Immature natural killer cell (primary cell): Measurements from ENCODE around the gene RAB44. TPM values are rescaled to one million over a fixed set of nuclear protein-coding genes. Genes with fewer than 3 reads are reported as not detected.

ENCODE experiments used
- DNase-seq, 3 donors: peaks; one replicate each; pipeline ENCODE4 v3.0.0; 2022; ENCODE audit warnings: mixed read lengths in 1 of 3
- H3K27ac Mint-ChIP-seq, 6 donors: one replicate each; pipeline ENCODE4 v1.8.0; 2020; ENCODE audit warnings: mixed read lengths in 6 of 6, mild to moderate bottlenecking in 5 of 6, inconsistent platforms in 4 of 6, moderate library complexity in 3 of 6
- H3K27me3 Mint-ChIP-seq, 3 donors: one replicate each; pipeline ENCODE4 v1.8.0; 2020 to 2021; ENCODE audit warnings: low read depth in 3 of 3, mild to moderate bottlenecking in 3 of 3, mixed read lengths in 3 of 3, moderate library complexity in 3 of 3, inconsistent platforms in 1 of 3
- H3K36me3 Mint-ChIP-seq, 3 donors: one replicate each; pipeline ENCODE4 v1.8.0; 2020; ENCODE audit warnings: mixed read lengths in 3 of 3, inconsistent platforms in 2 of 3, mild to moderate bottlenecking in 2 of 3
- H3K4me1 Mint-ChIP-seq, 2 donors: one replicate each; pipeline ENCODE4 v1.8.0; 2020; ENCODE audit warnings: inconsistent platforms in 2 of 2, mild to moderate bottlenecking in 2 of 2, mixed read lengths in 2 of 2, moderate library complexity in 1 of 2
- H3K4me3 Mint-ChIP-seq, 5 donors: one replicate each; pipeline ENCODE4 v1.8.0; 2020; ENCODE audit warnings: mild to moderate bottlenecking in 5 of 5, mixed read lengths in 5 of 5, inconsistent platforms in 3 of 5, moderate library complexity in 3 of 5
- H3K9me3 Mint-ChIP-seq, 6 donors: one replicate each; pipeline ENCODE4 v1.8.0; 2020; ENCODE audit warnings: mild to moderate bottlenecking in 6 of 6, mixed read lengths in 6 of 6, inconsistent platforms in 4 of 6, moderate library complexity in 3 of 6
- polyA plus RNA-seq, 3 donors: library from polyadenylated mRNA; unstranded; fragments of 300-500 nt; fragmentation: Illumina TruSeq; gene quantifications; one replicate each; pipeline ENCODE4 v1.2.3, GENCODE V29; 2021

The RAB44 gene
- polyA plus RNA-seq, 3 donors from 2014 or later, result not detected

DNA sequence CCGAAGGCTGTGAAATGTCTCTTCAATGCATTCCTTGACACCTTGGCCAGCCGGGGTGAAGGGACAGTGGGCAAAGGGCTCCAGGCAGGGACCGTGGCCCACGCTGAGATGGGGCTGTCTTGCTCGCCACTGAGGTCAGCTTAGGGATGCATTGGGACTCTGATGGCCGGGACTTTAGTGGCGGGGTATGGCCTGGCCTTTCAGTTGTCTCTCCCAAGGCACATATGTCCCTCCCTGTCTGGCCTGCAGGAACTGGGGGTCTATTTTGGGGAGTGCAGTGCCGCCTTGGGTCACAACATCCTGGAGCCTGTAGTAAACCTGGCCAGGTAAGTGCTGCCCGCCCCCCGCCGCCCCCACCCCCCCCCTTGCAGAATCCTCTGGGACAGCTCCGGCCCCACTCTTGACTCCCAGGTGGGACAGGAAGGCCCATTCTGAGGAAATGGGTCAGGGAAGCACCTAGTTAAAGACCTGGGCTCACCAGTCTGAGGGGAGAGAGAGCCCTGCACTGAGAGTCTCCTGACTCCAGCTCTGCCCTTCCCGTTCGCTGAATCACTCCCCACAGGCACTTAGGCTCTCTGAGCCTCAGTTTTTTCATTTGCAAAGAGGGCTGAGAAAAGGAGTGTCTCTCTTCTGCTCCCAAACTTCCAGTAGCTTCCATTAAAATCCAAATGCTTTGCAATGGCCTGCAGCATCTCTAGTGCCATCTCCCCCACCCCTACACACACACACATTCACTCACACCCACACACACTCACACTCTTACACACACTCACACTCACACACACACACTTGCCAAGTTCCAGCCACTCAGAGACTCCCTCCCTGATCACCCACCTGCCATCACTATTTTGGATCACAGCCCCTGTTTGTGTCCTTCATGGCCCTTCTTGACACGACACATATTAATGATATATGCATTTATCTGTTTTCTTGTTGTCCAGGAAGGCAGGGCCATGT is 33.1 kb downstream of the RAB44 start:
- H3K36me3 Mint-ChIP-seq, result no peaks in the 10 kb centered on the region
- H3K4me1 Mint-ChIP-seq, result peaks cover 8 to 9% of the 10 kb centered on the region in 2 donors
- no peaks in the 10 kb centered on the region for H3K9me3 Mint-ChIP-seq
- no peak for DNase-seq
- H3K27ac Mint-ChIP-seq, result no peak overlapping the region
- H3K27me3 Mint-ChIP-seq, result peaks cover 0 to 3% (median 2%) of the 10 kb centered on the region in 3 donors
- H3K4me3 Mint-ChIP-seq, result no peak overlapping the region

DNA sequence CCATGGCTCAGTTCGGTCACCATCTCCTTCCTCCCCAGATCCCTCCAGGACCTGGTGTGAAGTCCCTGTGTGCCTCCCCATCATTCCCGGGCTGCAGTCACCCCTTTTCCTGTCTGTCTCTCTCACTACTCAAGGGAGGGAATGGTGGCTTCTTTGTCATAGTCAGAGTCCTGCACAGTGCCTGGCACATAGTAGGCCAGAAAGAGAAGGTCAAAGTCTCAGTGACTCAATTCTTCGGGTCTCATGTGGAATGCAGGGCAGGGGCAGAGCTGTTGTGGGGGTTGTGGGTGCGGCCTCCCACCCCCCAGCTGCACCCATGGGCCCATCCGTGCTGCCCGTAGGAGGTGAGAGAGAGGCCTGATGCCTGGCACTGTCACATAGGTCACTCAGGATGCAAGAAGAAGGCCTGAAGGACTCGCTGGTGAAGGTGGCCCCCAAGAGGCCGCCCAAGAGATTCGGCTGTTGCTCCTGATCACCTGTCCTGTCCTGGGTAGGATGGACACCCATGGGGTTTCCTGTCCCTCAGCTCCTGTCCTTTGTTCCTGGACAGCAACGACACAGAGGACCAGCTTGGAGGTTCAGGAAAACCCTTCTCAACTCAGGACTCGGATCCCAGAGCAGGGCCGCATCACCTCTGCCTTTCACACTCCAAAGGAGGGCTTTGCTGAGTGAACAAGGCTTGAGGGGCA is 34.1 kb downstream of the RAB44 start:
- peaks cover 8 to 9% of the 10 kb centered on the region in 2 donors for H3K4me1 Mint-ChIP-seq
- DNase-seq, result no peak
- no peak overlapping the region for H3K27ac Mint-ChIP-seq
- H3K36me3 Mint-ChIP-seq, result no peaks in the 10 kb centered on the region
- H3K9me3 Mint-ChIP-seq, result no peaks in the 10 kb centered on the region
- no peak overlapping the region for H3K4me3 Mint-ChIP-seq
- H3K27me3 Mint-ChIP-seq, result peaks cover 0 to 5% (median 0%) of the 10 kb centered on the region in 3 donors

DNA sequence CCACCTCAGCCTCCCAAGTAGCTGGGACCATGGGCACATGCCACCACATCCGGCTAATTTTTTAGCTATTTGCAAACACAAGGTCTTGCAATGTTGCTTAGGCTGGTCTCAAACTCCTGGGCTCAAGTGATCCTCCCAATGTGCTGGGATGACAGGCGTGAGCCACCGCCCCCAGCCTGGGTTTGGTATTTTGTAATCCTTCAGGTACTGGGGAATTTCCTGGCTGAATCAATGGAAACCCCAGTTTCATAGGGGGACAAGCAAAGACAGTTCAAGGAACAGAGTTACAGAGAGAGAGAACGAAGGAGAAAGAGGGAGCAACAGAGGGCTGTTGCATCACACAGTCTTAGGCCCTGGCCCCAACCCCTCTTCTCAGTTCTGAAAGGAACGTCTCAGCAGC is 35.7 kb downstream of the RAB44 start:
- Mint-ChIP-seq H3K27me3 (peaks cover 0 to 8% (median 0%) of the 10 kb centered on the region in 3 donors), H3K4me3 (no peak overlapping the region), H3K4me1 (peaks cover 8% of the 10 kb centered on the region in 2 donors), H3K9me3 (no peaks in the 10 kb centered on the region), H3K36me3 (no peaks in the 10 kb centered on the region), H3K27ac (peak overlapping the region in 1 of 6 donors; percentile 10)
- no peak for DNase-seq

DNA sequence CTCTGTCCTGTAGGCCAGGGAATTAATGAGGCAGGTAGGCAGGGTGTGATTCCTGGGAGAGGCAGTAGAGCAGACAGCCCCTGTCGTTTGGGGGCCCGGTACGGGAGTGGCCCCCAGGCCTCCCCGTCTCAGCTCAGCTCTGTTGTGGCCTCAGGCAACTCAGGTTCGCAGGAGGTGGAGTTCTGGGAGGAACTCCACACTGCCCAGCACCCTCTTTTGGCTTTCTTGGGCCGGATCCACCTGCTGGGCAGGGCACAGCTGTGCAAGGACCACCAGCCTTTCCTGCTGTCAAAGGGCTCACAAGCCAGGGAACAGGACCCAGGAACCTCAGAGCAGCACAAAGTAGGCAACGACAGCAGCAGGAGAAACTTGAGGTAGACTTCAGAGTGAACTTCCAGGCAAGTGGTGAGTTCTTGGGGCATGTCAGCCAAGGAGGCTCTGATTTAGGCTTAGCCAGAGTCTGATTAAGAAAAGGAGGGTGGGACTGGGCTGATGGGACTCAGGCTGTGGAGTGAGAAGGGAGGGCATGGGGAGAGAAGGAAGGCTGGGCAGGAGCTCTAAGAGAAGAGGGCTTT is 36.9 kb downstream of the RAB44 start:
- Mint-ChIP-seq H3K27ac (peak overlapping the region in 5 of 6 donors; percentile 55 to 83 (median 58)), H3K4me1 (peaks cover 8% of the 10 kb centered on the region in 2 donors), H3K9me3 (no peaks in the 10 kb centered on the region), H3K27me3 (peaks cover 0 to 8% (median 0%) of the 10 kb centered on the region in 3 donors), H3K4me3 (peak overlapping the region; percentile 34 to 73 (median 61)), H3K36me3 (no peaks in the 10 kb centered on the region)
- DNase-seq, result no peak

- Mint-ChIP-seq H3K4me1 (peaks cover 8% of the 10 kb centered on the region in 2 donors), H3K27me3 (peaks cover 0 to 6% (median 0%) of the 10 kb centered on the region in 3 donors), H3K9me3 (no peaks in the 10 kb centered on the region), H3K27ac (peak overlapping the region in 5 of 6 donors; percentile 55 to 83 (median 58)), H3K4me3 (peak overlapping the region; percentile 34 to 73 (median 61)), H3K36me3 (no peaks in the 10 kb centered on the region)
- DNase-seq, result peak; percentile 31 to 46 (median 34)
Measured at GRCh38 chr6:36735110-36736071, 37.8 kb downstream of the RAB44 start.

GRCh38 chr6:36737043-36737785 is 39.6 kb downstream of the RAB44 start:
- H3K36me3 Mint-ChIP-seq, result no peaks in the 10 kb centered on the region
- no peak overlapping the region for H3K4me3 Mint-ChIP-seq
- H3K4me1 Mint-ChIP-seq, result peaks cover 8% of the 10 kb centered on the region in 2 donors
- peaks cover 0 to 6% (median 2%) of the 10 kb centered on the region in 3 donors for H3K27me3 Mint-ChIP-seq
- H3K9me3 Mint-ChIP-seq, result no peaks in the 10 kb centered on the region
- no peak overlapping the region for H3K27ac Mint-ChIP-seq
- DNase-seq, result no peak

DNA sequence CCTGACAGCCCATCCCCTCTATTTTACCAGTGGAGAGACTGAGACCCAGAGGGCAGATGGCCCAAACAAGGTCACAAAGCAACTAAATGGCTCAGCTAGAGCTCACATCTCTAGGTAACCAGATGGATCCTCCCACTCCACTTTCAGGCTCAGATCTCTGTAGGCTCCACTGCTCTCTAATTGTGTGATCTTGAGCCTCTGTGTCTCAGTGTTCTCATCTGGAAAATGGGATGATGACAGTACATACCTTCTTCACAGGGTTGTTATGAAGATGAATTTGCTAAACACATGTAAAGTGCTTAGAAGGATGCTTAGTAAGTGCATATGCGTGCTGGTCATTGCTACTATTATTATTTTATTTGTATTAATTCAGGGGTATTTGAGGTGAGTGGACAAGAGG is 40.5 kb downstream of the RAB44 start:
- H3K4me1 Mint-ChIP-seq, result peaks cover 8% of the 10 kb centered on the region in 2 donors
- H3K27ac Mint-ChIP-seq, result no peak overlapping the region
- no peak overlapping the region for H3K4me3 Mint-ChIP-seq

GRCh38 chr6:36739947-36740817 is 42.6 kb downstream of the RAB44 start:
- DNase-seq, result no peak
- peaks cover 1 to 4% (median 2%) of the 10 kb centered on the region in 3 donors for H3K27me3 Mint-ChIP-seq
- peaks cover 1 to 2% of the 10 kb centered on the region in 2 donors for H3K4me1 Mint-ChIP-seq
- no peaks in the 10 kb centered on the region for H3K9me3 Mint-ChIP-seq
- no peaks in the 10 kb centered on the region for H3K36me3 Mint-ChIP-seq
- no peak overlapping the region for H3K27ac Mint-ChIP-seq
- H3K4me3 Mint-ChIP-seq, result no peak overlapping the region

More for the DNA sequence above, 40.5 kb downstream of the RAB44 start:
- no peaks in the 10 kb centered on the region for H3K9me3 Mint-ChIP-seq
- H3K27me3 Mint-ChIP-seq, result peaks cover 0 to 6% (median 2%) of the 10 kb centered on the region in 3 donors
- no peak for DNase-seq
- H3K36me3 Mint-ChIP-seq, result no peaks in the 10 kb centered on the region

GRCh38 chr6:36740818-36741179 is 43.2 kb downstream of the RAB44 start:
- no peaks in the 10 kb centered on the region for H3K9me3 Mint-ChIP-seq
- no peaks in the 10 kb centered on the region for H3K4me1 Mint-ChIP-seq
- H3K27me3 Mint-ChIP-seq, result peaks cover 1 to 4% (median 2%) of the 10 kb centered on the region in 3 donors
- no peak for DNase-seq
- no peak overlapping the region for H3K4me3 Mint-ChIP-seq
- H3K36me3 Mint-ChIP-seq, result no peaks in the 10 kb centered on the region
- H3K27ac Mint-ChIP-seq, result no peak overlapping the region

DNA sequence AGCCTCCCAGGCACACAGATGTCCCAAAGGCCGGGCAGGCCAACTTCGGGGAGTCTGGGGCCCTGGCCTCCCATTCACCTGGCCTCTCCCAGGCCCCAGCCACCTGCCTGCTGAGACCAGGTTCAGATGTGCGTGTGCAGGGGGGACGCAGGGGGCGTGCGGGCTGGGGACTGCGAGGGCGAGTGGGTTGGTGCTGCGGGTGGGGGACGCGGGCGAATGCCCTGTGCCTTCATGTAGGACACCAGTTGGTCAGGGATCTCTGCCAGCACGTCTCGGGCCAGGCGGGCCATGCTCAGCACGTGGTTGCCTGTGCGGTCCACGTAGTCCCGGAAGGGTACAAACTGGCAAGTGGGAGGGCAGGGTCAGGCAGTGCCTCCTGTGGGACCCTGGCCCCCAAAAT is 44.5 kb downstream of the RAB44 start:
- H3K36me3 Mint-ChIP-seq, result no peaks in the 10 kb centered on the region
- peaks cover 1 to 3% (median 2%) of the 10 kb centered on the region in 3 donors for H3K27me3 Mint-ChIP-seq
- no peak overlapping the region for H3K27ac Mint-ChIP-seq
- DNase-seq, result no peak
- H3K9me3 Mint-ChIP-seq, result no peaks in the 10 kb centered on the region
- no peaks in the 10 kb centered on the region for H3K4me1 Mint-ChIP-seq
- no peak overlapping the region for H3K4me3 Mint-ChIP-seq

DNA sequence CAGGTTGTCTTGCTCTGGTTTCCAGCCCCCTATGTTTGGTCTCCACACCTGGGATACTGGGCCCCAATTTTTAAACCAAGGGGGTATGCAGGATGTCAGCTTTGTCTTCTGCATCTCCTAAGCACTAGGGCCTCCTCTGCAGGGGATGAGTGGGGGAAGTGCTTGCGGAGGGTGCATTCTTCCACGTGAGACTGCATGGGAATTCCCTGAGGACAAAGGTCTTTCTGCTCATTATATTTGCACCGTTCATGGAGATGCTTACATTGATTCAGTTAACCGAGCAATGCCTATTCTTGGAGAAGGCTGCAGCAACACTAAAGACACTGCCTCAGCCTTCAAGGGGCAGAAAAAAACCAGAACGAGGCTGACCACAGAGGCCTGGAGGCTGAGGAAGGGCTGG is 45.4 kb downstream of the RAB44 start:
- Mint-ChIP-seq H3K9me3 (no peaks in the 10 kb centered on the region), H3K27me3 (peaks cover 0 to 3% (median 2%) of the 10 kb centered on the region in 3 donors), H3K27ac (peak overlapping the region in 1 of 6 donors; percentile 5), H3K4me1 (no peaks in the 10 kb centered on the region), H3K4me3 (no peak overlapping the region), H3K36me3 (no peaks in the 10 kb centered on the region)
- DNase-seq, result no peak
